Measurements from ENCODE around the gene OSBPL10.

The OSBPL10 gene

DNA sequence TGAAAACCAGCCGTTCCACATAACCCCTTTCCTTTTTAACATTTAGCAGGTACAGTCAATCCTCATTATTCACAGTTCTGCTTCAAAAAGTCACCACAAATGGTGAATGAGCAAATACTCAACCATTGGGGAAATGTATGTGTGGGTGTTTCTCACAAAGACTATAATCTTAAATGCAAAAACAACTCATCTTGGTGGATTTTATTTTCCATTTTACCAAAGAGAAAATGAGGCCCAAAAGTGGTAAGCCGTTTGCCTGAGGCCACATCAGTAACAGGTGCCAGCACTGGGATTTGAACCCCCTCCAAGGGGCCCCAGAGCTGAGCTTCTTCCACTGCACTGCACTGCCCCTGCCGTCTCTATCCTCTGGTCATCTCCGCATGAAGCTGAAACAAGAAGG is 208.8 kb downstream of the OSBPL10 start:
- TF ChIP-seq FOXA1 (IDR thresholded peaks at IDR 0.05) (no peak), ARNT (IDR thresholded peaks at IDR 0.05) (no peak), L3MBTL2 (conservative IDR thresholded peaks at IDR 0.05) (no peak), TARDBP (IDR thresholded peaks at IDR 0.05) (no peak), CTBP1 (IDR thresholded peaks at IDR 0.05; ENCODE audit: borderline replicate concordance) (no peak), HDGF (IDR thresholded peaks at IDR 0.05; ENCODE audit: borderline replicate concordance) (no peak)
- no peak for DNase-seq (ENCODE audit: extremely low spot score)
- CTCF ChIA-PET = no interaction called here
- POLR2A ChIA-PET = no interaction called here

DNA sequence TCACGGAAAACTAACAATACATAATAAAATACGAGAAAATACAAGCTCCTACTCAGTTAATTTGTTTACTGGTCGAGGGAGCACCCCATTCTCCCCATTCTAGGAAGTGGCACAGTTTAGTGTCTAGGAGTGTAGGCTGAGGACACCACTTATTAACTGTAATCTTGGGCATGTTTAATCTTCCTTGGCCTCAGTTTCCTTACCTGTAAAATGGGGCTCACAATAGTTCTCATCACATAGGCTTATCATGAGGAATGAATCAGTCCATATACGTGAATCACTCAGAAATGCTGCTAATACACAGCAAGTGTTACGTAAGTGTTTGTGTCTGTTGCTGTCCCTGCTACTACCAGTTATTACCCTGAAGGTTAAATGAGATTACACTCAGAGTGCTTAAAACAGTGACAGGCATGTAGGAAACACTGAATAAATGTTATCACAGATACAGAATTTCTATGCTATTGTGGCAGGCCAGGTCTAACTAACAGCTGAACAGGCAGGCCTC is 210.2 kb downstream of the OSBPL10 start:
- no peak for DNase-seq (ENCODE audit: extremely low spot score)
- no peak for TF ChIP-seq ELF4 (IDR thresholded peaks at IDR 0.05)
- no peak for TF ChIP-seq FOXM1 (IDR thresholded peaks at IDR 0.05; ENCODE audit: borderline replicate concordance)
- CTCF ChIA-PET = interaction anchor here (0.6 to 1.1 kb wide), 2 partner anchors 46 to 1566 kb away, joined by 3 to 6 read pairs; no protein-coding TSS in a partner anchor
- POLR2A ChIA-PET = no interaction called here

DNA sequence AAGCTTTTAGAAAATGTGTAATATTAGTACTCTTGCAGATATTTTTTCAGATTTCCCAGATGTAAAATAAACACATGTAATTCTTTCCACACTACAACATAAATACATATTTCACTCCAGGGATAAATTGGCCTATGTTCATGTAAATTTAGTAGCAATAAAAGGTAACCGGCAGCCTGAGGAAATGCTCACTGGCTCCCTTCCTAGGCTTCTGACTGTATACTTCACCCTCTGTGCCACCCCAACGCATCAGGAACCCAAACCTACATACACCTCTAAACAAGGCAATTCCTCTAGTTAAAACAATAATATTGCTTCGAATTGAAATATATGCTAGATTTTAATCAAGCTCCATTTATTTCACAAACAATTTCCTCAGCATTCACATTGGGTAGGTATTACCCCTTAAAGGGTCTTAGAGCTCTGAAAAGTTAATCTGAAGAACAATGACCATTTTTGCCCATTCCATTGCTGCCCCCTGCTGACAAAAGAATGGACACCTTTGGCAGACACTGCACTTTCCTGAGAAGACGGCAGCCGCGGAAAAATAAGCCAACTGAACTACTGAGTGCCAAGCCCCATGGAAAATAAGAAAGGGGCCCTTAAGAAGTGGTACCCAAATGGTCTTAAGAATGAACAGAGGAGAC is 212.5 kb downstream of the OSBPL10 start:
- CTCF ChIA-PET = interaction anchor here (0.6 kb wide), 1 partner anchor 189 kb away, joined by 3 read pairs; no protein-coding TSS in a partner anchor
- TF ChIP-seq, protein P1, sequence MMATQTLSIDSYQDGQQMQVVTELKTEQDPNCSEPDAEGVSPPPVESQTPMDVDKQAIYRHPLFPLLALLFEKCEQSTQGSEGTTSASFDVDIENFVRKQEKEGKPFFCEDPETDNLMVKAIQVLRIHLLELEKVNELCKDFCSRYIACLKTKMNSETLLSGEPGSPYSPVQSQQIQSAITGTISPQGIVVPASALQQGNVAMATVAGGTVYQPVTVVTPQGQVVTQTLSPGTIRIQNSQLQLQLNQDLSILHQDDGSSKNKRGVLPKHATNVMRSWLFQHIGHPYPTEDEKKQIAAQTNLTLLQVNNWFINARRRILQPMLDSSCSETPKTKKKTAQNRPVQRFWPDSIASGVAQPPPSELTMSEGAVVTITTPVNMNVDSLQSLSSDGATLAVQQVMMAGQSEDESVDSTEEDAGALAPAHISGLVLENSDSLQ (IDR thresholded peaks at IDR 0.05) = no peak
- TF ChIP-seq ZNF384 (IDR thresholded peaks at IDR 0.05) = no peak
- DNase-seq (ENCODE audit: extremely low spot score) = peak; percentile 45
- POLR2A ChIA-PET = interaction anchor here (0.9 kb wide), 1 partner anchor 236 kb away, joined by 3 read pairs; the partner anchor contains the start of gene STT3B

DNA sequence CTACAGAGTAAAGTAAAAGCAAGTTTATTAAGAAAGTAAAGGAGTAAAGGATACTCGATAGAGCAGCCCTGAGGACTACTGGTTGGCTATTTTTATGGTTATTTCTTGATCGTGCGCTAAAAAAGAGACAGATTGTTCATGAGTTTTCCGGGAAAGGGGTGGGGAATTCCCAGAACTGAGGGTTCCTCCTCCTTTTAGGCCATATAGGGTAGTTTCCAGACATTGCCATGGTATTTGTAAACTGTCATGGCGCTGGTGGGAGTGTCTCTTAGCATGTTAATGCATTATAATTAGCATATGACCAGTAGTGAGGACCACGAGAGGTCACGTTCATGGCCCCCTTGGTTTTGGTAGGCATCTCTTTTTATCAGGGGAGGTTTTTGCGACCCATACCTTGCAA is 213.1 kb downstream of the OSBPL10 start:
- no peak for DNase-seq (ENCODE audit: extremely low spot score)
- POLR2A ChIA-PET = no interaction called here
- no peak for TF ChIP-seq FOXM1 (IDR thresholded peaks at IDR 0.05; ENCODE audit: borderline replicate concordance)
- TF ChIP-seq SP1 (IDR thresholded peaks at IDR 0.05) = no peak
- CTCF ChIA-PET = no interaction called here

DNA sequence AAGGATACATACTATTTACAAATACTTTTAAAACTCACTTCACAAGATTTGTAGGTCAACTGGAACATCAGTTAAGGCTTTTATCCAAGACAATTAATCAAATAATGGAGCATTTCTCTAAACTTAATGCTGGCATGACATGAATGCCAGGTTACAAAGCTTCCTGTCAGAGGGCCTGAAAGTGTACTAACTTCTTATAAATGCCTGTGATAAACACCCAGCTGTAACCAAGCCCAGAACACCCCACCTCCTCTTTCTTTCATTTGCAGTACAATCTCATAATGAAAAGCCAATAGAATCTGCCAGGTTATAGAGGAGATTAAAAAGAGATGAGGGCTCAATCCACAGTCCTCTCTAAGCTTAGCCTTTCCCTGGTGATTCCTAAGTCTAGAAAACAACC is 214.4 kb downstream of the OSBPL10 start:
- no peak for DNase-seq (ENCODE audit: extremely low spot score)
- TF ChIP-seq FOXA1 (IDR thresholded peaks at IDR 0.05) = no peak
- no peak for TF ChIP-seq BHLHE40 (IDR thresholded peaks at IDR 0.05; ENCODE audit: borderline replicate concordance)
- TF ChIP-seq SUZ12 (IDR thresholded peaks at IDR 0.05) = no peak
- TF ChIP-seq TARDBP (IDR thresholded peaks at IDR 0.05) = no peak
- no peak for TF ChIP-seq NFRKB (IDR thresholded peaks at IDR 0.05)
- no peak for TF ChIP-seq FOXM1 (IDR thresholded peaks at IDR 0.05; ENCODE audit: borderline replicate concordance)
- TF ChIP-seq ZNF384 (IDR thresholded peaks at IDR 0.05) = no peak
- POLR2A ChIA-PET = interaction anchor here (1.8 kb wide), 1 partner anchor 234 kb away, joined by 4 read pairs; the partner anchor contains the start of gene STT3B
- CTCF ChIA-PET = interaction anchor here (0.8 kb wide), 1 partner anchor 11 kb away, joined by 4 read pairs; no protein-coding TSS in a partner anchor

DNA sequence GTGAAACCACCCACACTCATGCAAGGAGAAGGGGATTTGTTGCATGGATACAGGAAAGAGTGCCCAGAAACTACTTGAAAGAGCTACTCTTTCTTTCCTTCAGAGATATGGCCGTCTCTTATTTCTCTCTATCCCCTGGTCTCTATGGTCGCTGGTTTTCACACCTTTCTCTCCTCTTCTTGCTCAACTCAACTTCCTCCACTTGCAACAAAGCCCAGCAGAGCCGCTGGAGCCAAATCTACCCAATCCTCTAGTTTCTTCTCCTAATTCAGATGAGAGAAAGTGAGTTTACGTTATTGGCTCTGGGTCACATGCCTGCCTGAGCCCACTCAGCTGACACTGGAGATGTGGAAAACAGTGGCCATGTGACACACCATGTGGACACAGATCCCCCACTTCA is 215.2 kb downstream of the OSBPL10 start:
- TF ChIP-seq, protein P1 (IDR thresholded peaks at IDR 0.05) = no peak
- no peak for TF ChIP-seq FOXM1 (IDR thresholded peaks at IDR 0.05; ENCODE audit: borderline replicate concordance)
- TF ChIP-seq ARNT (IDR thresholded peaks at IDR 0.05) = no peak
- TF ChIP-seq ZNF384 (IDR thresholded peaks at IDR 0.05) = no peak
- no peak for TF ChIP-seq HDGF (IDR thresholded peaks at IDR 0.05; ENCODE audit: borderline replicate concordance)
- no peak for TF ChIP-seq CTBP1 (IDR thresholded peaks at IDR 0.05; ENCODE audit: borderline replicate concordance)
- no peak for TF ChIP-seq FOXK2 (IDR thresholded peaks at IDR 0.05)
- TF ChIP-seq LEF1 (IDR thresholded peaks at IDR 0.05; ENCODE audit: borderline replicate concordance) = no peak
- no peak for TF ChIP-seq BHLHE40 (IDR thresholded peaks at IDR 0.05; ENCODE audit: borderline replicate concordance)
- TF ChIP-seq SUZ12 (IDR thresholded peaks at IDR 0.05) = no peak
- TF ChIP-seq L3MBTL2 (conservative IDR thresholded peaks at IDR 0.05) = no peak
- TF ChIP-seq TARDBP (IDR thresholded peaks at IDR 0.05) = no peak
- no peak for TF ChIP-seq SP1 (IDR thresholded peaks at IDR 0.05)
- TF ChIP-seq FOXA1 (IDR thresholded peaks at IDR 0.05) = no peak
- TF ChIP-seq NFRKB (IDR thresholded peaks at IDR 0.05) = no peak
- TF ChIP-seq ELF4 (IDR thresholded peaks at IDR 0.05) = no peak
- DNase-seq (ENCODE audit: extremely low spot score) = no peak
- POLR2A ChIA-PET = interaction anchor here (1.8 kb wide), 1 partner anchor 233 kb away, joined by 4 read pairs; the partner anchor contains the start of gene STT3B
- CTCF ChIA-PET = no interaction called here

DNA sequence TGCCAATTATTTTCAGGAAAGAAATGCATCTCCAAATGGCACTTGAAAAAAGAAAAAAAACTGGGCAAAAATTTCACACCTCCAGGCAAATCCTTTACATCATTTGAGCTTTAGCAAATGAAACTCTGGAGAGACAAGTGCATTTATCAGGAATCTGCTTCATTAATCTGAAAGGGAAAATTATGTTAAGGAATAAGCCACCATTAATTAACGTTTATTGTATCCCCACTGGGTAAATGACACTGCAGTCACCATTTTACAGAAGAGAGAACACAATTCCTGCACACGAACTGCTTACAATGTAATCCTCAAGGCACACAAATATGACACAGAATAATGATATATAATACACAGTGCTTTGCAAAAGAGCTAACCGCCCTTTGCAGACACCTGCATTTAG is 217.3 kb downstream of the OSBPL10 start:
- POLR2A ChIA-PET = no interaction called here
- CTCF ChIA-PET = no interaction called here
- DNase-seq (ENCODE audit: extremely low spot score) = no peak
- no peak for TF ChIP-seq SUZ12 (IDR thresholded peaks at IDR 0.05)
- TF ChIP-seq NFRKB (IDR thresholded peaks at IDR 0.05) = no peak
- no peak for TF ChIP-seq FOXK2 (IDR thresholded peaks at IDR 0.05)
- no peak for TF ChIP-seq CTBP1 (IDR thresholded peaks at IDR 0.05; ENCODE audit: borderline replicate concordance)
- TF ChIP-seq L3MBTL2 (conservative IDR thresholded peaks at IDR 0.05) = no peak
- TF ChIP-seq, protein P1 (IDR thresholded peaks at IDR 0.05) = no peak
- no peak for TF ChIP-seq BHLHE40 (IDR thresholded peaks at IDR 0.05; ENCODE audit: borderline replicate concordance)
- TF ChIP-seq HDGF (IDR thresholded peaks at IDR 0.05; ENCODE audit: borderline replicate concordance) = no peak
- no peak for TF ChIP-seq ZNF384 (IDR thresholded peaks at IDR 0.05)
- TF ChIP-seq SP1 (IDR thresholded peaks at IDR 0.05) = no peak
- TF ChIP-seq ARNT (IDR thresholded peaks at IDR 0.05) = no peak
- TF ChIP-seq TARDBP (IDR thresholded peaks at IDR 0.05) = no peak
- TF ChIP-seq FOXM1 (IDR thresholded peaks at IDR 0.05; ENCODE audit: borderline replicate concordance) = no peak
- TF ChIP-seq ELF4 (IDR thresholded peaks at IDR 0.05) = no peak
- TF ChIP-seq FOXA1 (IDR thresholded peaks at IDR 0.05) = no peak
- TF ChIP-seq LEF1 (IDR thresholded peaks at IDR 0.05; ENCODE audit: borderline replicate concordance) = no peak

All from HEK293T (cell line).